ENCODE measurements around the gene MPPED1. TPM values are rescaled to one million over a fixed set of nuclear protein-coding genes. Genes with fewer than 3 reads are reported as not detected.

Gene MPPED1
- total and polyA plus RNA-seq, 10 donors = 0.02 to 0.13 (median 0.04) TPM; not detected in 6

DNA sequence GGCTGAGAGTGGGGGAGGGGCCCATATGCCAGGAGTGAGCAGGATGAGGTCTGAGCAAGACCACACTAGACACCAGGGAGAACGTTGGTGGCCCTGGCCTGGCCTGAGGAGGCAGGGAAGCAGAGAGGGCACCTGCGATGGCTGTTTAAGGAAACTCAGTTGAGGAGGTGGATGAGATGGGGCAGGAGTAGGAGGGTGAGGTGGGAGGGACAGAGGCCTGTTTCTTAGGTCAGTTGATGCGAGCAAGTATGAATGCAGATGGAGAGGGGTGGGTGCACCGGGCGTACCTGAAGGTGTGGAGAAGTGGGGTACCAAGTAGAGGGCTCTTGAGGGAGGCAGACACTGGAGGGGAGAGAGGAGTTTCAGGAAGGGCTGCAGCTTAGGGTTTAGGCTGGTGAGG lies 10.6 kb upstream of the MPPED1 start:
- WGBS, 5 donors = 76 to 83% (median 81%) methylated on average over 5 of the region's 5 CpGs
- peaks cover 0 to 65% (median 0%) of the 10 kb centered on the region in 7 donors for H3K27me3 ChIP-seq (replicated peaks in 1 of 7)
- peak; percentile 58 for DNase-seq
- no peaks in the 10 kb centered on the region for H3K36me3 ChIP-seq
- H3K4me3 ChIP-seq = no peak overlapping the region
- H3K9me3 ChIP-seq = peaks cover 0 to 8% (median 0%) of the 10 kb centered on the region in 8 donors
- H3K27ac ChIP-seq = no peak overlapping the region
- TF ChIP-seq, protein P1, sequence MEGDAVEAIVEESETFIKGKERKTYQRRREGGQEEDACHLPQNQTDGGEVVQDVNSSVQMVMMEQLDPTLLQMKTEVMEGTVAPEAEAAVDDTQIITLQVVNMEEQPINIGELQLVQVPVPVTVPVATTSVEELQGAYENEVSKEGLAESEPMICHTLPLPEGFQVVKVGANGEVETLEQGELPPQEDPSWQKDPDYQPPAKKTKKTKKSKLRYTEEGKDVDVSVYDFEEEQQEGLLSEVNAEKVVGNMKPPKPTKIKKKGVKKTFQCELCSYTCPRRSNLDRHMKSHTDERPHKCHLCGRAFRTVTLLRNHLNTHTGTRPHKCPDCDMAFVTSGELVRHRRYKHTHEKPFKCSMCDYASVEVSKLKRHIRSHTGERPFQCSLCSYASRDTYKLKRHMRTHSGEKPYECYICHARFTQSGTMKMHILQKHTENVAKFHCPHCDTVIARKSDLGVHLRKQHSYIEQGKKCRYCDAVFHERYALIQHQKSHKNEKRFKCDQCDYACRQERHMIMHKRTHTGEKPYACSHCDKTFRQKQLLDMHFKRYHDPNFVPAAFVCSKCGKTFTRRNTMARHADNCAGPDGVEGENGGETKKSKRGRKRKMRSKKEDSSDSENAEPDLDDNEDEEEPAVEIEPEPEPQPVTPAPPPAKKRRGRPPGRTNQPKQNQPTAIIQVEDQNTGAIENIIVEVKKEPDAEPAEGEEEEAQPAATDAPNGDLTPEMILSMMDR (IDR thresholded peaks at IDR 0.05 in 8 of 11, conservative IDR thresholded peaks at IDR 0.05 in 3 of 11) = no peak
- no peak for TF ChIP-seq POLR2A (IDR thresholded peaks at IDR 0.05)
- TF ChIP-seq POLR2AphosphoS5 (IDR thresholded peaks at IDR 0.05) = no peak
- intact Hi-C loops (cut with DNase I; ENCODE audit: low total_unique reads) = no loop called here
- H3K4me1 ChIP-seq = peaks cover 0 to 7% (median 0%) of the 10 kb centered on the region in 6 donors

DNA sequence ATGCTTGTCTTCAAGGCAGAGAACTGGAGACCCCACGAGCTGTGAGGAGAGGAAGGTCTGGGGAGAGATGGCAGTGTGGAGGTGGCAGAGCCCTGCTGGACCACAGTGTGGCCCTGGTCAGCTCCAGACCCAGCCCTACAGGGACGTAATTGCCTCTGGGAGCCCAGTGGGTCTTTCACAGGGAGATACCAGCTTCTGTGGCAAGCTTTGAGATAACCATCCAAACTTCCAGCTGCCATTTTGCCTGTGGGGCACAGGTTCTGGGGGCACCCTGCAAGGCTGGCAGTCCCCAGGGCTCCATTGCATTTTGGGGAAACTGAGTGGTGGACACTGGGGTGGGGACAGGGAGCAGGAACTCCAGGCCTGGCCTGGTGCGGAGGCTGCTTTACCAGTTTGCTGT lies 10.2 kb upstream of the MPPED1 start:
- H3K36me3 ChIP-seq = no peaks in the 10 kb centered on the region
- H3K4me1 ChIP-seq = peaks cover 0 to 7% (median 0%) of the 10 kb centered on the region in 6 donors
- H3K9me3 ChIP-seq = peaks cover 0 to 8% (median 0%) of the 10 kb centered on the region in 8 donors
- no peak overlapping the region for H3K27ac ChIP-seq
- H3K4me3 ChIP-seq = no peak overlapping the region
- TF ChIP-seq POLR2A (IDR thresholded peaks at IDR 0.05) (no peak), POLR2AphosphoS5 (IDR thresholded peaks at IDR 0.05) (no peak)
- TF ChIP-seq, protein P1 (IDR thresholded peaks at IDR 0.05 in 8 of 11, conservative IDR thresholded peaks at IDR 0.05 in 3 of 11) = no peak
- WGBS, 5 donors = 66 to 83% (median 70%) methylated on average over 2 to 3 of the region's 3 CpGs
- peaks cover 0 to 61% (median 0%) of the 10 kb centered on the region in 7 donors for H3K27me3 ChIP-seq (replicated peaks in 1 of 7)
- intact Hi-C loops (cut with DNase I; ENCODE audit: low total_unique reads) = no loop called here
- peak; percentile 66 for DNase-seq

DNA sequence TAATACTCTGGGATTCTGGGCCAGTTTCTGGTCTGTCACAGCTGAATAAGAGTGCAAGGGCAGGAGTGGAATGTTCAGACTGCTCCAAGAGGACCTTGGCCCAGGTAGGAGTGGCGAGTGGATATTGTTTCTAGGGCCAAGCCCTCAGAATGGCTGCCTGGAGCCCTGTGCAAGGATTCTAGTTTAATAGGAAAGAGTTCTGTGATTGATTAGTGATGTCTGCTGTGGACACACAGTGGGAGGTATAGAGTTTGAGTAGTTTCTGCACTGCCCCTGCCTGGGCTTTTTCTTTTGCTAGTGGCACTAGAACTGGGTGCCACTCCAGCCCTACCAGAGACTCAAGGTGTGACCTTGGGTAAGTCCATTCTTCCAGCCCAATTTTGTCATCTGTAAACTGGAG lies 9.7 kb upstream of the MPPED1 start:
- intact Hi-C loops (cut with DNase I; ENCODE audit: low total_unique reads) = no loop called here
- H3K4me3 ChIP-seq = no peak overlapping the region
- peaks cover 0 to 8% (median 0%) of the 10 kb centered on the region in 8 donors for H3K9me3 ChIP-seq
- no peak for DNase-seq
- TF ChIP-seq POLR2A (IDR thresholded peaks at IDR 0.05) (no peak), POLR2AphosphoS5 (IDR thresholded peaks at IDR 0.05) (no peak)
- TF ChIP-seq, protein P1 (IDR thresholded peaks at IDR 0.05 in 8 of 11, conservative IDR thresholded peaks at IDR 0.05 in 3 of 11) = no peak
- H3K27ac ChIP-seq = no peak overlapping the region
- peaks cover 0 to 58% (median 0%) of the 10 kb centered on the region in 7 donors for H3K27me3 ChIP-seq (replicated peaks in 1 of 7)
- peaks cover 0 to 7% (median 0%) of the 10 kb centered on the region in 6 donors for H3K4me1 ChIP-seq
- WGBS, 5 donors = 61 to 71% (median 67%) methylated on average over 1 of the region's 1 CpG
- no peaks in the 10 kb centered on the region for H3K36me3 ChIP-seq

DNA sequence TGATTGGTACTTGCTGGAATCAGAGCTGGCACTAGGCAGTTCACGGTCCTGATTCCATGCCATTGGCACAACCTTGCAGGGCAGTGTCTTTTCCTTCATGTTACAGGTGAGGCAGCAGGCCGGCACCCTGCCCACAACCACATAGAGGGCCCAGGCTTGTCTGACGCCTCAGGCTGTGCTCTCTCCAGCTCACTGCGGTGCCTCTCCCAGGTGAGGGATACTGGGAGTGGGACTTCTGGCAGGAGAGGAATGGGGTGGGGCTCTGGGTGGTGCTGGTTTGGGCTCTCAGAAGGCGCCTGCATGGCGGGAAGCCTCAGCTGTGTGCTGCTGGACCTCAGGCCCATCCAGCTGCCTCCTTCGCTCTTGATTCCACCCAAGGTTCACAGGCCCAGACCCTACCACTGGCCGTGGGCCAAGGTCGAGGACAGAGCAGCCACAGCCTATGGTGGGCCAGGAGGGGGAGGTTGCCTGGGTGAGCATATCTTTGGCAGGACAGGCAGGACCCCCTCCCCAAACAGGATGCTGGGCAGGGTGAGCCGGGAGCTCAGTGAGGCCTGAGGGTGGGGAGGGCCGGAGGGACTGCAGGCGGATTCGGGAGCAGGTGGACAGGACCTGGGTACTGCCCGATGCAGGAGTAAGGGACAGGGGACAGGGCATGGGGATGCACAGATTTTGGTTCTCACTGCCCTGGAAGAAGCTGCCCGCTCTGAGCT lies 7.0 kb upstream of the MPPED1 start:
- H3K36me3 ChIP-seq = no peaks in the 10 kb centered on the region
- WGBS, 5 donors = 70 to 88% (median 80%) methylated on average over 9 to 15 of the region's 15 CpGs
- no peak overlapping the region for H3K4me3 ChIP-seq
- TF ChIP-seq POLR2AphosphoS5 (IDR thresholded peaks at IDR 0.05) (no peak), POLR2A (IDR thresholded peaks at IDR 0.05) (no peak)
- TF ChIP-seq, protein P1 (IDR thresholded peaks at IDR 0.05 in 8 of 11, conservative IDR thresholded peaks at IDR 0.05 in 3 of 11) = no peak
- H3K27me3 ChIP-seq (replicated peaks in 1 of 7) = peaks cover 0 to 58% (median 2%) of the 10 kb centered on the region in 7 donors
- H3K27ac ChIP-seq = no peak overlapping the region
- intact Hi-C loops (cut with DNase I; ENCODE audit: low total_unique reads) = no loop called here
- H3K4me1 ChIP-seq = no peaks in the 10 kb centered on the region
- H3K9me3 ChIP-seq = peaks cover 0 to 8% (median 0%) of the 10 kb centered on the region in 8 donors
- peak; percentile 63 for DNase-seq
